Measurements from ENCODE around the gene CAPN2.
A peak's percentile ranks its signal among the peaks of the same experiment; 100 is the strongest.

CAPN2 gene

GRCh38 chr1:223702735-223703667 lies 9.3 kb upstream of the CAPN2 start:
- no peak for DNase-seq

- no peak for DNase-seq
Observed at GRCh38 chr1:223703668-223704013, 8.7 kb upstream of the CAPN2 start.

DNA sequence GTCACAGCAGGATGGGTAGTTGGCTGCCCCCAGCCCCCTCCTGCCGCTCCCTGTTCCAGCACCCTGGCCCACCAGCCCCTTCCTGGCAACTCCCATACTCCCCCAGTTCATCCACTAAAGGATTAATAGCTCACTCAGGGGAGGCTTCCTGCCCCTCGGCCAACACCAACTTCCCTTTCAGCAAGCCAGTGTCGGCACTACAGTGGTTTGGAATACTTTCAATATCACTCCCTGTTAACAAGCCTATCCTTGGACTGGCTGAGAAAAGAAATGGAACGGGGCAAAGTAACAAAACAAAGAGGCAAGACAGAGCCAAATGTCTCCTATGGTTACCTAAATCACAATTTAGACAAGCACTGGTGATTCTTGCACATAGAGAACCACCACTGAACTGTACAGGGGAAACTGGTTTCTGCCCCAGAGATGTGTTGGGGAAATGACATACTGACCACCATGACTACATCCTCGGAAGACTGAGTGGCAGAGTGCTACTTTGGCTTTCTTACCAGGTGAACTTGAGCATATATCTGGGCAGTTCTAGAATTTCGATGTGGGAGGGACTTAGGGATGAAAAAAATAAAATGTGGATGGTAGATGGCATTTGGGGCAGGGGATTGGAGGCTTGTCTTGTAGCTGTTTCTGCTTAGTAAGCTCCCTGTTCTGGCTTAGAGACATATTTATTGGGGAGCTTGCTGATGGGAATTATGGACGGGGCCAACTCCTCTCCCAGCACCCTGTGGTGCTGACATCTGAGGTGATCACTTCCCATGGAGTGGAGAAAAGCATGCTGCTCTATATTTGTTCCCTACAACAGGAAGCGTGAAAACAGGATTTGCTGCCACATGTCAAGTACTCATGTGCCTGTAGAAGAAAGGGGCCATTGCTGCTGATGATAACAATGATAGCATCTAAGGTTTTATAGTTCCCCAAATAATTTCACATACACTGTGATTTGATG lies 7.1 kb upstream of the CAPN2 start:
- DNase-seq: no peak

GRCh38 chr1:223706077-223706973 lies 6.0 kb upstream of the CAPN2 start:
- DNase-seq: peak; percentile 51

GRCh38 chr1:223707256-223708000 lies 4.9 kb upstream of the CAPN2 start:
- DNase-seq: no peak

- no peak for DNase-seq
Observed at GRCh38 chr1:223708001-223708359, 4.4 kb upstream of the CAPN2 start.

DNA sequence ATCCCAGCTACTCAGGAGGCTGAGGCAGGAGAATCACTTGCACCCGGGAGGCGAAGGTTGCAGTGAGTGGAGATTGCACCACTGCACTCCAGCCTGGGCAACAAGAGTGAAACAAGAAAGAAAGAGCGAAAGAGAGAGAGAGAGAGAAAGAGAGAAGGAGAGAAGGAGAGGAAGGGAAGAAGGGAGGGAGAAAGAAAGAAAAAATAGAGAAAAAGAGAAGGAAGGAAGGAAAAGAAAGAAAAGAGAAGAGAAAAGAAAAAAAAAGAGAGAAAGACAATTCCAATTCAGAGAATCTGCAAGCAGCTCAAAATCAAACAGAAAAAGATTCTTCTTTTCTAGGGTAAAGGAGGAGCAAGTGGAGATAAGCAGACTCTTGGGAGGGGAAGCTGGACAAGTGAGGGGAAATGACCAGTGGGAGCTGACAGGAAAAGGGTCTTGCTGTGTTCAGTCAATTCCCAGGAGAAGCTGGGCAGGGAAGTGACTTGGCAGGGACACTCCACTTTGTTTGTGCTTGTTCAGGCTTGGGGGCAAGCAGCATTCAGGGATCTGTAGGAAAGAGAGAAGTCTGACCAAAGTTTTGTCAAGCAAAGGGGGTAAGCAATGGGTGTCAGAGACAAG lies 3.6 kb upstream of the CAPN2 start:
- no peak for DNase-seq

- DNase-seq: no peak
Observed at GRCh38 chr1:223709598-223709997, 2.7 kb upstream of the CAPN2 start.

DNA sequence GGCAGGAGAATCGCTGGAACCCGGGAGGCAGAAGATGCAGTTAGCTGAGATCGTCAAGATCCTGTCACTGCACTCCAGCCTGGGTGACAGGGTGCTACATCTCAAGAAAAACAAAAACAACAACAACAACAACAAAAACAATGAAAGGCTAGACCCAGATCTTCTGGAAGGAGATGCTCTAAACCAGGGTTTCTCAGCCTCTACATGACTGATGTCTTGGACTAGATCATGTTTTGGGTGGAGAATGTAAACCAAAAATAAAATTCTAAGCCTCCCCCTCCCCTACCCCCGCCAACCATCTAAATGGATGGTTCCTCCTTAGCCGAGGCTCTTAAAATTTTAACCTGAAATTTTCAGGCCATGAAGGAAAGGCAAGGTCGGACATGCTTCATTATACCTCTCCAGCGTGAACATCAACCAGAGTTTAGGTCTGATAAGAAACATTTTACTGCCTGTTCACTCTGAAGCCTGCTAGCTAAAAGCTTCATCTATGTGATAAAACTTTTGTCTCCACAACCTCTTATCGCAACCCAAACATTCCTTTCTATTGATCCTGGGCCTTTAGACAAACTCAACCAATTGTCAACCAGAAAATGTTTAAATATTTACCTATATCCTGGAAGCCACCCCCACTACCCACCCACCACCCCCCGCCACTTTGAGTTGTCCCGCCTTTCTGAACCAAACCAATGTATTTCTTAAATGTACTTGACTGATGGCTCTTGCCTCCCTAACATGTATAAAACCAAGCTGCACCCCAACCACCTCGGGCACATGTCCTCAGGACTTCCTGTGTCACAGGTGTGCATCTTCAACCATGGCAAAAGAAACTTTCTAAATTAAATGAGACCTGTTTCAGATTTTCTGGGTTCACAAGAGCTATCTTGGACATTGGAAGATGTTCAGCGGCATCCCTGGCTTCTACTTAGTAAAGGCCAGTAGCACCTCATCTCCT lies 1.9 kb upstream of the CAPN2 start:
- no peak for DNase-seq

GRCh38 chr1:223711173-223711572 lies 1.2 kb upstream of the CAPN2 start:
- DNase-seq: no peak

- DNase-seq: no peak
Observed at GRCh38 chr1:223711747-223712193, 569 bp upstream of the CAPN2 start.

DNA sequence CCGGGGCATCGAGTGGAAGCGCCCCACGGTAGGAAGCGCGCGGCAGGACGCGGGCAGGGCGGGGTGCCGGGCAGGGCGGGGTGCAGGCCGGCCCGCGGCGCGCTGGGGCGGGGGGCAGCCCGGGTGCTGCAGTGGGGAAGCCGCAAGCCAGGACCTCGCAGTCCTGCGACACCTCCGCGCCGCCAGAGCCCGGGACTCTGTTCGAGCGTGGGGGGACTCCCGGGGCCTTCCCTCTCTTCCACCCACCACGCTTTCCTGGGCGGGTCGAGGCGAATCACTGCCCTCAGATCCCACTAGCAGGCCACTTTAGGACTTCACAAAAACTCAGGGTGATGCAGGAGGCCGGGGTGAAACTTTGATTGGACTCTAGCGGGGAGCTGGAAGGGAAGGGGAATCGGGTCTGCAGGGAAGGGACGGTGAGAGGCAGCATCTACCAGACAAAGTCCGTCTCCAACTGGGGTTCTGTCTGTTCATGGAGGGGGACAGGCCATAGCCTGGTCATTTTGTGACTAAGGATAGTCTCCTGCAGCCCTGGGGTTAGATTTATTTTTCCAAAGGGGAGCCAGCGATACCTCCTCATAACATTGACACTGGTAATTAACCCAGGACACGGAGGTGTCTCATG lies 623 bp downstream of the CAPN2 start:
- DNase-seq: no peak

- DNase-seq: no peak
Observed at GRCh38 chr1:223713546-223714420, 1.4 kb downstream of the CAPN2 start.

GRCh38 chr1:223714421-223714724 lies 2.0 kb downstream of the CAPN2 start:
- DNase-seq: no peak

- no peak for DNase-seq
Observed at GRCh38 chr1:223714849-223715603, 2.7 kb downstream of the CAPN2 start.

GRCh38 chr1:223715604-223716172 lies 3.3 kb downstream of the CAPN2 start:
- no peak for DNase-seq

DNA sequence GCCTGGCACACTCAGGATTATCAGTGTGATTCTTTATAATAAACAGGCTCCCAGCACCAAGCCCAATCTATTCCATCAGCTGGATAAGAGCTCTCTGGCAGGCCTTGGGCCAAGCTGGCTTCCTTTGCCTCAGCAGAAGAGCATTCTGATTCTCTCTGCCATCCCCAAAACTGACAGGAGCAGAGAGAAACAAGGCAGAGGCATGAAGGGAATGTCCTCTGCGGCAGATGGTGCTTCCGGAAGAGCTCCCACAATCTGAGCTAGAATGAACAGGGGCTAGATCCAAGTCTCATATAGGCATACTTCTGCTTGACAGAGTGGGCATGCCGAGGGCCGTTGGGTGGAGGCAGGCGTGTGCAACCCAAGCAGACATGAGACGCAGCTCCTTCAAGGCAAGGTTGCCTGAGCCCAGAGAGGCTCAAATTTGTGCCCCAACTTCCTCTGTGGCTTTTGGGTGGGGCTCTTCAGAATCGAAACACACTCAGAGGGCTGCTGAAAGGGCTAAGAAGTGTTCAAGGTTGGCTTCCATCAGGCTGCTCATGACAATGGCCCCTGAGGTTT lies 4.0 kb downstream of the CAPN2 start:
- no peak for DNase-seq

All from NCI-H1105 (cell line).